WTC11 (cell line): Measurements from ENCODE around the gene CEP57. TPM values are rescaled to one million over a fixed set of nuclear protein-coding genes. Genes with fewer than 3 reads are reported as not detected.

ENCODE experiments used
- ATAC-seq: fragments of 200-7000 bp; cut with Tn5 transposase; 2 replicates; pipeline ENCODE4 v1.10.0; 2021; ENCODE audit warnings: mild to moderate bottlenecking, moderate library complexity
- CTCF ChIA-PET: fragments of 300-600 bp; sonication (Branson Sonifier 250); formaldehyde crosslinking; loops from one replicate; lab custom pipeline; 2021; ENCODE audit warnings: antibody characterized with exemption; lab: Charles Lee
- POLR2A ChIA-PET: fragments of 350-600 bp; sonication (Branson Sonifier 250); formaldehyde crosslinking; loops from one replicate; lab custom pipeline; 2021; ENCODE audit warnings: antibody characterized with exemption; lab: Charles Lee
- DNase-seq: peaks from one replicate; pipeline ENCODE4 v3.0.0; 2021; ENCODE audit warnings: low spot score
- H3K27ac Mint-ChIP-seq: 2 replicates; pipeline ENCODE4 v1.8.0; 2021; ENCODE audit warnings: mixed read lengths
- H3K27me3 Mint-ChIP-seq: 2 replicates; pipeline ENCODE4 v1.8.0; 2021; ENCODE audit warnings: low read depth, mild to moderate bottlenecking, moderate library complexity, mixed read lengths
- H3K36me3 Mint-ChIP-seq: 2 replicates; pipeline ENCODE4 v1.8.0; 2021; ENCODE audit warnings: mixed read lengths
- H3K4me1 Mint-ChIP-seq: 2 replicates; pipeline ENCODE4 v1.8.0; 2022; ENCODE audit warnings: mixed read lengths
- H3K4me3 Mint-ChIP-seq: 2 replicates; pipeline ENCODE4 v1.8.0; 2021; ENCODE audit warnings: mild to moderate bottlenecking, moderate library complexity, mixed read lengths
- H3K9me3 Mint-ChIP-seq: 2 replicates; pipeline ENCODE4 v1.8.0; 2021; ENCODE audit warnings: mixed read lengths
- ATF2 ChIP-seq: sonication (generic); formaldehyde crosslinking; IDR thresholded peaks from 2 replicates; pipeline ENCODE4 v1.8.1; 2022; ENCODE audit warnings: low read depth, missing genetic modification reagents, borderline replicate concordance
- ATF6 ChIP-seq: sonication (generic); formaldehyde crosslinking; IDR thresholded peaks from 2 replicates; pipeline ENCODE4 v1.8.1; 2023; ENCODE audit warnings: mild to moderate bottlenecking, missing genetic modification reagents
- CDX4 ChIP-seq: fragments of 250-450 bp; sonication (Bioruptor Pico); IDR thresholded peaks from 2 replicates; pipeline ENCODE4 v1.9.0; 2021; ENCODE audit warnings: moderate library complexity, mild to moderate bottlenecking, inconsistent platforms, borderline replicate concordance
- FOXP4 ChIP-seq: sonication (generic); formaldehyde crosslinking; IDR thresholded peaks from 2 replicates; pipeline ENCODE4 v1.8.0; 2022; ENCODE audit warnings: mild to moderate bottlenecking, missing genetic modification reagents
- IRF2 ChIP-seq: sonication (generic); formaldehyde crosslinking; IDR thresholded peaks from 2 replicates; pipeline ENCODE4 v1.8.0; 2022; ENCODE audit warnings: low read depth, missing genetic modification reagents, borderline replicate concordance
- NFE2L1 ChIP-seq: sonication (generic); formaldehyde crosslinking; IDR thresholded peaks from 2 replicates; pipeline ENCODE4 v1.8.1; 2023; ENCODE audit warnings: missing genetic modification reagents
- NFYB ChIP-seq: sonication (generic); formaldehyde crosslinking; conservative IDR thresholded peaks from 2 replicates; pipeline ENCODE4 v1.8.0; 2022; ENCODE audit warnings: low read depth, missing genetic modification reagents
- NR1H2 ChIP-seq: sonication (generic); formaldehyde crosslinking; IDR thresholded peaks from 2 replicates; pipeline ENCODE4 v1.9.0; 2021; ENCODE audit warnings: mild to moderate bottlenecking, moderate library complexity, missing genetic modification reagents
- NR3C1 ChIP-seq: sonication (generic); formaldehyde crosslinking; conservative IDR thresholded peaks from 2 replicates; pipeline ENCODE4 v1.8.1; 2023; ENCODE audit warnings: low read depth, mild to moderate bottlenecking, missing genetic modification reagents
- PRRX2 ChIP-seq: fragments of 250-450 bp; sonication (Bioruptor Pico); IDR thresholded peaks from 2 replicates; pipeline ENCODE4 v1.8.0; 2021; ENCODE audit warnings: mild to moderate bottlenecking
- SMAD4 ChIP-seq: sonication (generic); formaldehyde crosslinking; IDR thresholded peaks from 2 replicates; pipeline ENCODE4 v1.8.0; 2022; ENCODE audit warnings: mild to moderate bottlenecking, missing genetic modification reagents
- SP1 ChIP-seq: sonication (generic); formaldehyde crosslinking; conservative IDR thresholded peaks from 2 replicates; pipeline ENCODE4 v1.8.1; 2022; ENCODE audit warnings: missing genetic modification reagents
- ZBTB21 ChIP-seq: sonication (generic); formaldehyde crosslinking; IDR thresholded peaks from 2 replicates; pipeline ENCODE4 v1.8.1; 2023; ENCODE audit warnings: mild to moderate bottlenecking, missing genetic modification reagents, borderline replicate concordance
- ZNF219 ChIP-seq: sonication (generic); formaldehyde crosslinking; IDR thresholded peaks from 2 replicates; pipeline ENCODE4 v1.8.0; 2023; ENCODE audit warnings: missing genetic modification reagents, mild to moderate bottlenecking, borderline replicate concordance
- ZSCAN18 ChIP-seq: fragments of 250-450 bp; sonication (Bioruptor Pico); IDR thresholded peaks from 2 replicates; pipeline ENCODE4 v2.1.2; 2022; ENCODE audit warnings: mild to moderate bottlenecking, moderate library complexity
- total RNA-seq: library from RNA; stranded (reverse); gene quantifications from 3 replicates; pipeline ENCODE4 v1.2.3, GENCODE V29; 2021
- TF ChIP-seq, protein P1 (sequence below): sonication (generic); formaldehyde crosslinking; IDR thresholded peaks from 2 replicates; pipeline ENCODE4 v1.8.1; 2023; ENCODE audit warnings: mild to moderate bottlenecking, missing genetic modification reagents, borderline replicate concordance
- TF ChIP-seq, protein P2 (sequence below): sonication (generic); formaldehyde crosslinking; conservative IDR thresholded peaks from 2 replicates; pipeline ENCODE4 v1.8.1; 2022; ENCODE audit warnings: mild to moderate bottlenecking, missing genetic modification reagents
- TF ChIP-seq, protein P3 (sequence below): fragments of 250-450 bp; sonication (Bioruptor Pico); IDR thresholded peaks from 2 replicates; pipeline ENCODE4 v1.9.0; 2021; ENCODE audit warnings: mild to moderate bottlenecking
- TF ChIP-seq, protein P4 (sequence below): sonication (generic); formaldehyde crosslinking; IDR thresholded peaks from 2 replicates; pipeline ENCODE4 v1.8.1; 2022; ENCODE audit warnings: mild to moderate bottlenecking, moderate library complexity, missing genetic modification reagents

Gene CEP57
- total RNA-seq, 1 experiment from 2014 or later: 70.7 TPM

GRCh38 chr11:95794086-95794485, 3.8 kb downstream of the CEP57 start (continued):
- TF ChIP-seq, protein P1, sequence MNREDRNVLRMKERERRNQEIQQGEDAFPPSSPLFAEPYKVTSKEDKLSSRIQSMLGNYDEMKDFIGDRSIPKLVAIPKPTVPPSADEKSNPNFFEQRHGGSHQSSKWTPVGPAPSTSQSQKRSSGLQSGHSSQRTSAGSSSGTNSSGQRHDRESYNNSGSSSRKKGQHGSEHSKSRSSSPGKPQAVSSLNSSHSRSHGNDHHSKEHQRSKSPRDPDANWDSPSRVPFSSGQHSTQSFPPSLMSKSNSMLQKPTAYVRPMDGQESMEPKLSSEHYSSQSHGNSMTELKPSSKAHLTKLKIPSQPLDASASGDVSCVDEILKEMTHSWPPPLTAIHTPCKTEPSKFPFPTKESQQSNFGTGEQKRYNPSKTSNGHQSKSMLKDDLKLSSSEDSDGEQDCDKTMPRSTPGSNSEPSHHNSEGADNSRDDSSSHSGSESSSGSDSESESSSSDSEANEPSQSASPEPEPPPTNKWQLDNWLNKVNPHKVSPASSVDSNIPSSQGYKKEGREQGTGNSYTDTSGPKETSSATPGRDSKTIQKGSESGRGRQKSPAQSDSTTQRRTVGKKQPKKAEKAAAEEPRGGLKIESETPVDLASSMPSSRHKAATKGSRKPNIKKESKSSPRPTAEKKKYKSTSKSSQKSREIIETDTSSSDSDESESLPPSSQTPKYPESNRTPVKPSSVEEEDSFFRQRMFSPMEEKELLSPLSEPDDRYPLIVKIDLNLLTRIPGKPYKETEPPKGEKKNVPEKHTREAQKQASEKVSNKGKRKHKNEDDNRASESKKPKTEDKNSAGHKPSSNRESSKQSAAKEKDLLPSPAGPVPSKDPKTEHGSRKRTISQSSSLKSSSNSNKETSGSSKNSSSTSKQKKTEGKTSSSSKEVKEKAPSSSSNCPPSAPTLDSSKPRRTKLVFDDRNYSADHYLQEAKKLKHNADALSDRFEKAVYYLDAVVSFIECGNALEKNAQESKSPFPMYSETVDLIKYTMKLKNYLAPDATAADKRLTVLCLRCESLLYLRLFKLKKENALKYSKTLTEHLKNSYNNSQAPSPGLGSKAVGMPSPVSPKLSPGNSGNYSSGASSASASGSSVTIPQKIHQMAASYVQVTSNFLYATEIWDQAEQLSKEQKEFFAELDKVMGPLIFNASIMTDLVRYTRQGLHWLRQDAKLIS (CRISPR knock-in tag): no peak
- TF ChIP-seq NR3C1 (CRISPR knock-in tag) (no peak), SP1 (CRISPR knock-in tag) (no peak), CDX4 (CRISPR knock-in tag) (no peak)

DNA sequence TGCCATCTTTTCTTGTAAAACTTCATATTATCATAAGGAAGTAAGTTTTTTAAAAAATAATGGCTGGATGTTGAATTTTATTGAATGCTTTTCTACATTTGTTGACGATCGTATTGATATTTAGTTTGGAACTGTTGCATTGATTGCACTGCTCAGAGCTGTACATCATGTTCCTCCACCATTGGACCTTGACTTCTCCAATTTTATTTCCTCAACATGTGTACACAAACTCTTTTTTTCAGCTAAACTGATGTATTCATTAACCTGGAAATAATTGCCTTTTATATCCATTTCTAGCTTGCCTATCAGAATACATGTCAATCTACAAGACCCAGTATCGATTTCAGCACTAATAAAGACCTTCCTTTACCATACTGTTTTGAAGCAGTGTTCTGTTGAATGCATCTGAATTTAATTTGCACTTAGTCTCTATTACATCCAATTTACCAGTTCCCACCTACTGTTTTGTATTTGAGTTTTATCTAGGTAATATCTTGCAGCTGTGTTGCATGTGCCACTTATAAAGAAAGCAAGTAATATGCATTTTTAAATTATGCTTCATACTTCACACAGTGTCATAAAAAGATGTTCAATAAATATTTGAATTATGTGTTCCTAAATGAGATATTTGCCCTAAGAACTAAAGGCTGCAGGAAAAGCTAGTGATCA, 5.5 kb downstream of the CEP57 start:
- Mint-ChIP-seq H3K9me3 (no peaks in the 10 kb centered on the region), H3K27ac (no peak overlapping the region), H3K4me3 (no peak overlapping the region), H3K36me3 (peaks cover 15% of the 10 kb centered on the region), H3K27me3 (no peaks in the 10 kb centered on the region), H3K4me1 (peaks cover 25% of the 10 kb centered on the region)
- TF ChIP-seq, protein P2, sequence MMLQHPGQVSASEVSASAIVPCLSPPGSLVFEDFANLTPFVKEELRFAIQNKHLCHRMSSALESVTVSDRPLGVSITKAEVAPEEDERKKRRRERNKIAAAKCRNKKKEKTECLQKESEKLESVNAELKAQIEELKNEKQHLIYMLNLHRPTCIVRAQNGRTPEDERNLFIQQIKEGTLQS (CRISPR knock-in tag): no peak
- TF ChIP-seq, protein P3, sequence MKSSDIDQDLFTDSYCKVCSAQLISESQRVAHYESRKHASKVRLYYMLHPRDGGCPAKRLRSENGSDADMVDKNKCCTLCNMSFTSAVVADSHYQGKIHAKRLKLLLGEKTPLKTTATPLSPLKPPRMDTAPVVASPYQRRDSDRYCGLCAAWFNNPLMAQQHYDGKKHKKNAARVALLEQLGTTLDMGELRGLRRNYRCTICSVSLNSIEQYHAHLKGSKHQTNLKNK: no peak
- no peak for TF ChIP-seq IRF2 (CRISPR knock-in tag)
- no peak for TF ChIP-seq FOXP4 (CRISPR knock-in tag)
- TF ChIP-seq SMAD4: no peak
- TF ChIP-seq ZBTB21 (CRISPR knock-in tag): no peak
- no peak for TF ChIP-seq PRRX2
- TF ChIP-seq NR1H2 (CRISPR knock-in tag): no peak
- TF ChIP-seq NFE2L1 (CRISPR knock-in tag): no peak
- TF ChIP-seq ATF6 (CRISPR knock-in tag): no peak
- TF ChIP-seq ATF2: no peak
- TF ChIP-seq, protein P4, sequence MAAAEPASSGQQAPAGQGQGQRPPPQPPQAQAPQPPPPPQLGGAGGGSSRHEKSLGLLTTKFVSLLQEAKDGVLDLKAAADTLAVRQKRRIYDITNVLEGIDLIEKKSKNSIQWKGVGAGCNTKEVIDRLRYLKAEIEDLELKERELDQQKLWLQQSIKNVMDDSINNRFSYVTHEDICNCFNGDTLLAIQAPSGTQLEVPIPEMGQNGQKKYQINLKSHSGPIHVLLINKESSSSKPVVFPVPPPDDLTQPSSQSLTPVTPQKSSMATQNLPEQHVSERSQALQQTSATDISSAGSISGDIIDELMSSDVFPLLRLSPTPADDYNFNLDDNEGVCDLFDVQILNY (CRISPR knock-in tag): no peak
- no peak for TF ChIP-seq ZNF219 (CRISPR knock-in tag)
- no peak for TF ChIP-seq ZSCAN18 (CRISPR knock-in tag)
- TF ChIP-seq NFYB: no peak
- DNase-seq (no peak), ATAC-seq (no peak)
- POLR2A ChIA-PET: no interaction called here
- CTCF ChIA-PET: interaction anchor here (0.6 kb wide), 1 partner anchor 644 kb away, joined by 3 read pairs; no protein-coding TSS in a partner anchor
